H9 (cell line): Measurements from ENCODE around the gene POU2F1. TPM values are rescaled to one million over a fixed set of nuclear protein-coding genes. Genes with fewer than 3 reads are reported as not detected.

Source experiments
- DNase-seq: peaks from one replicate; pipeline ENCODE4 v3.0.0-alpha.2; 2017
- H2AFZ ChIP-seq: one replicate; pipeline ENCODE4 v1.6.1; 2013; ENCODE audit warnings: mild to moderate bottlenecking, low read length, control low read depth, moderate library complexity
- H2AK5ac ChIP-seq: 2 replicates; pipeline ENCODE4 v1.6.1; 2013; ENCODE audit warnings: low read length, control low read depth, mixed read lengths; ENCODE audit not compliant: insufficient read length
- H2BK120ac ChIP-seq: one replicate; pipeline ENCODE4 v1.6.1; 2013; ENCODE audit warnings: low read depth, mild to moderate bottlenecking, low read length, control low read depth, inconsistent platforms; ENCODE audit not compliant: poor library complexity, severe bottlenecking
- H2BK12ac ChIP-seq: 2 replicates; pipeline ENCODE4 v1.6.1; 2013; ENCODE audit warnings: low read length, control low read depth, mixed read lengths, low read depth; ENCODE audit not compliant: insufficient read length
- H2BK15ac ChIP-seq: 2 replicates; pipeline ENCODE4 v1.6.1; 2013; ENCODE audit warnings: low read depth, low read length, control low read depth
- H2BK20ac ChIP-seq: one replicate; pipeline ENCODE4 v1.6.1; 2013; ENCODE audit warnings: low read depth, mild to moderate bottlenecking, low read length, control low read depth, inconsistent platforms; ENCODE audit not compliant: poor library complexity, severe bottlenecking
- H2BK5ac ChIP-seq: 2 replicates; pipeline ENCODE4 v1.6.1; 2013; ENCODE audit warnings: low read length, control low read depth, mixed read lengths; ENCODE audit not compliant: insufficient read length
- H3K14ac ChIP-seq: 2 replicates; pipeline ENCODE4 v1.6.1; 2013; ENCODE audit warnings: low read length, control low read depth; ENCODE audit not compliant: insufficient read depth
- H3K18ac ChIP-seq: 2 replicates; pipeline ENCODE4 v1.6.1; 2013; ENCODE audit warnings: low read depth, mild to moderate bottlenecking, mixed read lengths, low read length, control low read depth; ENCODE audit not compliant: insufficient read length
- H3K23ac ChIP-seq: 2 replicates; pipeline ENCODE4 v1.6.1; 2013; ENCODE audit warnings: low read length, control low read depth, mixed read lengths, low read depth; ENCODE audit not compliant: insufficient read length
- H3K23me2 ChIP-seq: 2 replicates; pipeline ENCODE4 v1.6.1; 2013; ENCODE audit warnings: low read depth, mild to moderate bottlenecking, mixed read lengths, low read length, control low read depth; ENCODE audit not compliant: insufficient read length, poor library complexity, severe bottlenecking
- H3K27ac ChIP-seq: 2 replicates; pipeline ENCODE4 v1.5.1; 2013; ENCODE audit warnings: low read length, control low read depth, mixed read lengths, low read depth; ENCODE audit not compliant: insufficient read length
- H3K27me3 ChIP-seq: 2 replicates; pipeline ENCODE4 v1.6.1; 2013; ENCODE audit warnings: low read length, control low read depth, inconsistent platforms; ENCODE audit not compliant: insufficient read depth
- H3K4ac ChIP-seq: 2 replicates; pipeline ENCODE4 v1.6.1; 2013; ENCODE audit warnings: low read depth, mild to moderate bottlenecking, control low read depth, inconsistent platforms, low read length, moderate library complexity
- H3K4me1 ChIP-seq: 2 replicates; pipeline ENCODE4 v1.6.1; 2013; ENCODE audit warnings: low read length, control low read depth, inconsistent platforms; ENCODE audit not compliant: insufficient read depth
- H3K4me2 ChIP-seq: 2 replicates; pipeline ENCODE4 v1.6.1; 2013; ENCODE audit warnings: low read length, control low read depth, mixed read lengths; ENCODE audit not compliant: insufficient read length, insufficient read depth
- H3K56ac ChIP-seq: 2 replicates; pipeline ENCODE4 v1.6.1; 2013; ENCODE audit warnings: low read depth, mild to moderate bottlenecking, mixed read lengths, low read length, control low read depth; ENCODE audit not compliant: insufficient read length
- H3K79me1 ChIP-seq: 2 replicates; pipeline ENCODE4 v1.6.1; 2013; ENCODE audit warnings: low read depth, mild to moderate bottlenecking, moderate library complexity, low read length, control low read depth, inconsistent platforms; ENCODE audit not compliant: insufficient read depth, poor library complexity, severe bottlenecking
- H3K79me2 ChIP-seq: 2 replicates; pipeline ENCODE4 v1.6.1; 2013; ENCODE audit warnings: low read length, control low read depth, inconsistent platforms; ENCODE audit not compliant: insufficient read depth
- H3K9ac ChIP-seq: 2 replicates; pipeline ENCODE4 v1.6.1; 2013; ENCODE audit warnings: low read length, control low read depth, mixed read lengths; ENCODE audit not compliant: insufficient read length; ENCODE audit errors: extremely low read depth
- H3K9me3 ChIP-seq: one replicate; pipeline ENCODE4 v1.6.1; 2013; ENCODE audit warnings: low read depth, low read length, inconsistent platforms; ENCODE audit not compliant: control insufficient read depth
- H3T11ph ChIP-seq: one replicate; pipeline ENCODE4 v1.6.1; 2013; ENCODE audit warnings: mild to moderate bottlenecking, low read length, control low read depth, inconsistent platforms
- H4K20me1 ChIP-seq: one replicate; pipeline ENCODE4 v1.6.1; 2013; ENCODE audit not compliant: control insufficient read depth, insufficient read length, insufficient read depth
- H4K5ac ChIP-seq: 2 replicates; pipeline ENCODE4 v1.6.1; 2013; ENCODE audit warnings: low read depth, mild to moderate bottlenecking, mixed read lengths, low read length, control low read depth; ENCODE audit not compliant: insufficient read length
- H4K8ac ChIP-seq: replicated peaks from 2 replicates; pipeline ENCODE4 v1.6.1; 2013; ENCODE audit warnings: low read length, control low read depth, mixed read lengths, low read depth; ENCODE audit not compliant: insufficient read length
- H4K91ac ChIP-seq: 2 replicates; pipeline ENCODE4 v1.6.1; 2013; ENCODE audit warnings: low read depth, mild to moderate bottlenecking, moderate library complexity, mixed read lengths, low read length, control low read depth; ENCODE audit not compliant: insufficient read length
- H3K27ac Mint-ChIP-seq, 3 experiments: 2 replicates in 2 of 3; 3 replicates in 1 of 3; pipeline ENCODE4 v1.8.0; 2020 to 2021; ENCODE audit warnings: mixed read lengths in 3 of 3, mild to moderate bottlenecking in 1 of 3, moderate library complexity in 1 of 3
- H3K27me3 Mint-ChIP-seq: 2 replicates; pipeline ENCODE4 v1.8.0; 2021; ENCODE audit warnings: low read depth, mild to moderate bottlenecking, moderate library complexity, mixed read lengths
- H3K36me3 Mint-ChIP-seq, 3 experiments: 2 replicates in 2 of 3; 3 replicates in 1 of 3; pipeline ENCODE4 v1.8.0; 2020 to 2021; ENCODE audit warnings: low read depth in 3 of 3, mixed read lengths in 3 of 3; ENCODE audit not compliant: insufficient read depth in 1 of 3
- H3K4me1 Mint-ChIP-seq, 2 experiments: 2 replicates each; pipeline ENCODE4 v1.8.0; 2020; ENCODE audit warnings: mixed read lengths in 2 of 2
- H3K4me3 Mint-ChIP-seq, 2 experiments: 2 replicates in 1 of 2; 3 replicates in 1 of 2; pipeline ENCODE4 v1.8.0; 2020 to 2021; ENCODE audit warnings: mild to moderate bottlenecking in 2 of 2, mixed read lengths in 2 of 2, moderate library complexity in 1 of 2
- H3K9me3 Mint-ChIP-seq, 2 experiments: 2 replicates in 1 of 2; 3 replicates in 1 of 2; pipeline ENCODE4 v1.8.0; 2020; ENCODE audit warnings: mild to moderate bottlenecking in 2 of 2, mixed read lengths in 2 of 2, moderate library complexity in 1 of 2
- CTCF ChIP-seq: fragments of 200-600 bp; sonication (generic); conservative IDR thresholded peaks from 3 replicates; pipeline ENCODE4 v1.8.0; 2021; ENCODE audit warnings: antibody characterized with exemption, mild to moderate bottlenecking
- WGBS: extraction: QIAGEN DNeasy Blood & Tissue Kit; methylation state at CpG from one replicate; pipeline ENCODE4 v1.1.7; 2013; ENCODE audit warnings: missing lambda C conversion rate, low lambda C conversion rate, mixed read lengths; ENCODE audit not compliant: insufficient read length; ENCODE audit errors: extremely low coverage; 5-methylcytosine and 5-hydroxymethylcytosine counted together
- total RNA-seq: library from RNA; stranded (reverse); gene quantifications from 2 replicates; pipeline ENCODE4 v1.2.1, GENCODE V29; 2021

Gene POU2F1
- total RNA-seq, 1 experiment from 2014 or later: 62.5 TPM

- Histone ChIP-seq H3K4me1 (no peaks in the 10 kb centered on the region), H3K79me1 (peaks cover 2% of the 10 kb centered on the region), H2BK15ac (no peak overlapping the region), H3K23me2 (no peaks in the 10 kb centered on the region), H4K8ac (no peak overlapping the region), H3K4me2 (no peak overlapping the region), H3K23ac (no peak overlapping the region), H3K56ac (no peak overlapping the region), H3K79me2 (peaks cover 6% of the 10 kb centered on the region; the same call in 1 of the 2 replicates), H2BK20ac (no peak overlapping the region), H3K9ac (no peak overlapping the region), H3K9me3 (no peaks in the 10 kb centered on the region), H2BK5ac (no peak overlapping the region), H3T11ph (no peak overlapping the region), H2BK12ac (no peak overlapping the region), H2AK5ac (no peak overlapping the region), H3K14ac (no peak overlapping the region), H4K91ac (no peak overlapping the region), H4K20me1 (no peaks in the 10 kb centered on the region), H3K27ac (no peak overlapping the region), H2BK120ac (no peak overlapping the region), H3K4ac (no peak overlapping the region), H3K18ac (no peak overlapping the region), H2AFZ (no peak overlapping the region), H4K5ac (no peak overlapping the region), H3K27me3 (no peaks in the 10 kb centered on the region)
- Mint-ChIP-seq H3K9me3 (no peaks in the 10 kb centered on the region), H3K36me3 (peaks cover 2 to 11% (median 7%) of the 10 kb centered on the region in 3 experiments; a peak in 6 of 7 replicates), H3K27me3 (no peaks in the 10 kb centered on the region), H3K27ac (peak overlapping the region; percentile 14 to 55 (median 20); a peak in 3 of 7 replicates), H3K4me1 (peaks cover 31 to 39% of the 10 kb centered on the region in 2 experiments), H3K4me3 (no peak overlapping the region)
- TF ChIP-seq CTCF: no peak
- DNase-seq: no peak
- no CpG with 5 or more reads among the region's 1 CpG for WGBS
Measured at GRCh38 chr1:167362638-167363037, 142.0 kb downstream of the POU2F1 start.
